GM18499 (cell line): ENCODE data around the gene B4GALNT3.
"Not testable (repeated sequence)": the region's sequence is repeated elsewhere in the genome, so short reads cannot be mapped to it uniquely, and the experiment has no call there.

ENCODE experiments used
- ATAC-seq: cut with Tn5 transposase; IDR thresholded peaks from one replicate; pipeline ENCODE4 v1.9.1; 2021; ENCODE audit warnings: moderate number of reproducible peaks; ENCODE audit not compliant: insufficient read depth, unreplicated experiment

Gene B4GALNT3

DNA sequence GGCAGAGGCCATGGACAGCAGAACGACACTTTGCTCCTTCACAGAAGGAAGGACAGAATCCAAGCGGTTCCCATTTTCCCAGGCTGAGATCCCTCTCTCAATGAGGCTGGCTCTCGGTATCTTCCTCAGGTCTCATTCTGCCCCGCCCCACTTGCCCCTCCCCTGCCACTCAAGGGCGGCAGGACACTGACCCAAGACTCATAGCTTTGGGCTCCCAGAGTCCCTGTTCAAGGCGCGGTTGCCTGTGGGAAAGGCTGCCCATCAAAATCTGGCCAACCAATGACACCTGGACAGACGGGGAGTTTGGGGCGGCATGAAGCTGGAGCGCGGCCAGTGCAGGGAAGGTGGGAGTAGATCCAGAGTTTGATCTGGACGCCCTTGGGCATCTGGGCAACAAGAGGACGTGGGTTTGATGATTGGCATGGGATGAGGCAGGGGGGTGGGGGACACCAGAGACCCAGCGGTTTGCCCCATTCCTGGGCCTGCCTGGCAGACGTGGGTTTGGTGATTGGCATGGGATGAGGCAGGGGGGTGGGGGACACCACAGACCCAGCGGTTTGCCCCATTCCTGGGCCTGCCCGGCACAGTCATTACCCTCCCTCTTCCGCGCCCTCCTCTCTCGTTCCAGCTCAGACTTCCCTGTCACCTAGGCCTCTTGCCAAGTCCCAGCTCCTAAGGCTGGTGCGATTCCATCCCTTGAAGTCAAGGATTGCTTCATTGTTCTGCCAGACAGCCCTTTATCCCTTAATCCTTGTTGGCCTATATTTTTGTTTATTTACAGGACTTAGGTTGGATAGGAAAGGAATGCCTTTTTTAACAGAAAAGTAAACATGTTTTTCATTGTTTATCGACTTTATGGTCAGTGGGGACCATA lies 111.4 kb downstream of the B4GALNT3 start:
- ATAC-seq: no peak

DNA sequence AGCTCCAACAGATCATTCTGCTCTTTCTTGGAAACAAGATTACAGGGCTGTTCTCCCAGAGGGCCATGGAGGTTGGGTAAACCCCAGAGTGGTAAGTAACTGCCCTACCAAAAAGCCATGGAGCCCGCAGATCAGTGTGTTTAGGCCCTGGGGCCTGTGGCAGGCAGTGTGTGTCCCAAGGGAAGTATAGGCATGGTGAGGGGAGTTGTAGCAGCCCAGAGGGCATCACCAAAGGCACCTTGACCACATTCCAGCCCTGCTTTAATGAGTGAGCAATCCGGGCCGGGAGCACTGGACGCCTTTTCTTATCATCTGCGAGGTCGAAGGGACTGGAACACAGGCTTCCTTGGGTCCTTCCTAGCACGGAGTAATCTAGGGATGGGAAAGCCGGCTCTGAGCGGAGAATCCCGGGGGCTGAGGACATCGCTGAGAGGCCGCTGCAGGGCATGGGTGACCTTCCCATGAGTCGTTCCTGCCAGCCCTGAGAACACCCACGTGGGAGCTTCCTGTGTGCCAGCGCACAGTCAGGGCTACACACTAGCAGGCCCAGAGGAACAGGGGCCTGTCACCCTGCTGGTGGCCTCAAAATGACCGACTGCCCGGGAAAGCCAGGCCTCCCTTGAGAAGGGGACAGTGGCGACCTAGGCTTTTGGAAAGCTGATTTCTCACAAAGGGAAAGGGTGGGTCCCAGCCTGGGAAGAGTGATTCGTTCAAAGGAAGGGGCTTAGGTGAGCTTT lies 112.2 kb downstream of the B4GALNT3 start:
- no peak for ATAC-seq

DNA sequence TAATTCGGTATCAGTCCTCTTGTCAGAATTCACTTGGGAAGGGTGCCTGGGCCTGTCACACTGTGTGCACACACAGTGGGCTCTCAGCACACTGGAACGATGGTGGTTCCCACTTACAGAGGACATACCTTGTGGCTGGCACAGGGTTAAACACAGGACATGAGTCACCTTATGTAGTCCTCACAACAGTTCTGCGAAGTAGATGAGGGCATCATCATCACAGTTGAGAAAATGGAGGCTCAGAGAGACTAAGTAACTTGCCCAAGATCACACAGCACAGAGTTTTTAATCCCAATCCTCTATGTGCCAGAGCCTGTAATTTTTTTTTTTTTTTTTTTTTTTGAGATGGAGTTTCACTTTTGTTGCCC lies 112.8 kb downstream of the B4GALNT3 start:
- ATAC-seq: no peak

DNA sequence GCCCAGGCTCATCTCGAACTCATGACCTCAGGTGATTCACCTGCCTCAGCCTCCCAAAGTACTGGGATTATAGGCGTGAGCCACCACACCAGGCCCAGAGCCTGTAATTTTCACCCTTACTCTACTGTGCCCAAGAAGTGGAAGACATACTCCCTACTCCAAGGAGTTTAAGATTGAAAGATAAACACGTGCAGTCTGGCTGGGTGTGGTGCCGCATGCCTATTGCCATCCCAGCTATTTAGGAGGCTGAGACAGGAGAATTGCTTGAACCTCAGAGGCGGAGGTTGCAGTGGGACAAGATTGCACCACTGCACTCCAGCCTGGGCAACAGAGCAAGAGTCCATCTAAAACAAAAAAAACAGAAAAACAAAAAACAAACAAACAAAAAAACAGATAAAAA lies 113.5 kb downstream of the B4GALNT3 start:
- no peak for ATAC-seq

DNA sequence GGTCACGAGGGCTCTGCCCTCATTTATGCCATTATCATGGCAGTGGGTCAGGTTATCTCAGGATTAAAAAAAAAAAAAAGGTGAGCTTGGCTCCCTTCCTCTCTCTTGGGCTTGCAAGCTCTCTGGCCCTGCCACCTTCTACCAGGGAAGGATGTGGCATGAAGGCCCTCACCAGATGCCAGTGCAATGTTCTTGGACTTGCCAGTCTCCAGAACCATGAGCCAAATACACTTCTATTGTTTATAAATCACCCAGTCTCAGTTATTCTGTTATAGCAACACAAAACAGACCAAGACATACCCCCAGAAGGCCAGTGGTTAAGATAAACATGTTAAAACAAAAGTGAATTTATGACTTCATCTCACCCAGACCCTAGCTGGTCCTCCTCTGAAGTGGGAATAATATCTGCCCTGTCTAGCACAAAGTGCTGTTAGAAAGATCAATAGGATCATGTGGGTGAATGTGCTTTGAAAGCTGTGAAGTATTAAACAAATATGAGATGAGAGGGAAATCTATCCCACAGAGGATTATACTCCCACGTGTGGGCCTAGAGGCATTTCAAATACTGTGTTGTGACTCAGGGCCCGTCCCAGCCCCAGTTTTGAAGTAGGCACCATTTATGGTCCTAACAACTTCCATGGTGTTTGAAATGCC lies 114.9 kb downstream of the B4GALNT3 start:
- no peak for ATAC-seq

DNA sequence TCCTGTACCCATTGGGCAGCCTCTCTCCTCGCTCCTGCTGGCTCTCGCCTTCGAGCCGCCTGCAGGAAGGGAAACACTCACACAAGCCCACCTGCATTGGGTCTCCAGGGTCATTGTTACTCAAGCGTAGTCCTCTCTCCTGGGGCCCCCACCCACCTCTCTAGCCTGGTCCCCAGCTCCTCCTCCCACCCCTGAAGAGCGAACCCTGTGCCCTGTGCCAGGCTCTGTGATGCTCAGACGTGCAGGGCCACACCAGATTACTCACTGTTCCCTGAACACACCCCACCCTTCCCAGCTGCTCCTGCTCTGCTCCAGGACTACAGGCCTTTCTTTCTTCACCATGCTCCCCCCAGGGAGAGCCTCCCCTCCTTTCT lies 115.4 kb downstream of the B4GALNT3 start:
- no peak for ATAC-seq

DNA sequence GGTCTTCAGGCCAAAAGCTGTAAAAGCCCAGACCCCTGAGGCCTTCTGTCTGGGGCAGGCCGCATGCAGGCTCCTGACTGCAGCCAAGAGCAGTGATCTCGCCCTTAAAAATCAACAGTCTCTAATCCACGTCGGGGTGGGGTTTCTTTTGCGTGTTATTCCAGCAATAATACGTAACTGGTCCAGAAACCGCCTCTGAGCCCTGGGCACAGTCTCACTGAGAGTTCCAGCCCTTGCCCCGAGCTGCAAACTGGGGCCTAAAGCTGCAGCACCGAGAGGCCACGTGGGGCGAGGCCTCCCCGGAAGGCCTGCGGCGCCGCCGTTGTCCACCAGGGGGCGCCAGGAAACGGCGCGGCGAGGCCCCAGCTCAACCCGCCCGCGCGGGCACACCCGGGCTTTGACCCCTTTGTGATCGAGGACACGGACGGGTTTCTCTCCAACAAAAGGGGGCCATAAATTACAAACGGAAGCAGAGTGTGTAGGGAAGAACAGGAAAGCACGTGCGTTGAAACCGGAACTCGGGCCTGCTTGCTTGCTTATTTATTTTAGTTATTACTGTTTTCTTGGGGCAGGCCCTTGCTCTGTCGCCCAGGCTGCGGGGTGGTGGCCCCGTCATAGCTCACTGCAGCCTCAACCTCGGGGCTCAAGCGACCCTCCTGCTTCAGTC lies 116.3 kb downstream of the B4GALNT3 start:
- no peak for ATAC-seq

DNA sequence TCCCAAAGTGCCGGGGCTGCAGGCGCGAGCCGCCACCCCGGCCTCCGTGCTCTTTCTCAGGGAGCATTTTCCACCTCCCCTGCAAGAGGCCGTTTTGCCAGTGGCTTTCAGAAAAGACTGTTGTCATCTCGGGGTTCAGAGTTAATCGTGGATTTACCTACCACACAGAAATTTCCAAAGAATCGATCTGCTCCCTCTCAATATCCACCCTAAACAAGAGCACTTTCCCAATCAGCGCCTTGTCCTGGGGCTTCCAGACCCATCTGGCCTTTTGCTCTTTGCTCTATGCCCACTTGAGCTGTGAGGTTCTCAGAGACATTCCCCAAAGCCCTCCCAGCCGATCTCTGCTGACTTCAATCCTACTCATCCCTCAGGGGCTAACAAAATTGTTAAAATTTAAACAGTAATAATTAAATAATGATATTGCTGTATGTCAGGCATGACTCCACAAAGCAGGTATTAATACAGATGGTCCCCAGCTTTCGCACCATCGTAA lies 116.9 kb downstream of the B4GALNT3 start:
- ATAC-seq: no peak

DNA sequence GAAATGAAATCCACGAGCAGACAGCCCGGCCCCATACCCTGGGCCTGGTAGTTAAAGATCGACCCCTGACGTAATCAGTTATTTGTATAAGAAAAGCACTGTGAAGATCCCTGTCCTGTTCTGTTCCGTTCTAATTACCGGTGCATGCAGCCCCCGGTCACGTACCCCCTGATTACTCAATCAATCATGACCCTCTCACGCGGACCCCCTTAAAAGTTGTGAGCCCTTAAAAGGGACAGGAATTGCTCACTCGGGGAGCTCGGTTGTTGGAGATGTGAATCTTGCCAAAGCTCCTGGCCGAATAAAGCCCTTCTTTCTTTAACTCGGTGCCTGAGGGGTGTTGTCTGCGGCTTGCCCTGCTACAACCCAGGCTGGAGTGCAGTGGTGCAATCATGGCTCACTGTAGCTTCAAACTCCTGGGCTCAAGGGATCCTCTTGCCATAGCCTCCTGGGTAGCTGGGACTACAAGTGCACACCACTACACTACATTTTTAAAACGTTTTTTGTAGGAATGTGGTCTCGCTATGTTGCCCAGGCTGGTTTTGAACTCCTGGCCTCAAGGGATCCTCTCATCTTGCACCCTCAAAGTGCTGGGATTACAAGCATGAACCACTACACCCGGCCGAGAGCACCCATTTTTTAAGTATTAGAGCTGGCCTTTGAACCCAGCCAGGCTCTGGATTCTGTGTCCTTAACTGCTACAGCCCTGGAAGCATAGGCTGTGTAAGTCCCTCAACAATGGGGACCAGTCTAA lies 118.4 kb downstream of the B4GALNT3 start:
- not testable (repeated sequence) for ATAC-seq

DNA sequence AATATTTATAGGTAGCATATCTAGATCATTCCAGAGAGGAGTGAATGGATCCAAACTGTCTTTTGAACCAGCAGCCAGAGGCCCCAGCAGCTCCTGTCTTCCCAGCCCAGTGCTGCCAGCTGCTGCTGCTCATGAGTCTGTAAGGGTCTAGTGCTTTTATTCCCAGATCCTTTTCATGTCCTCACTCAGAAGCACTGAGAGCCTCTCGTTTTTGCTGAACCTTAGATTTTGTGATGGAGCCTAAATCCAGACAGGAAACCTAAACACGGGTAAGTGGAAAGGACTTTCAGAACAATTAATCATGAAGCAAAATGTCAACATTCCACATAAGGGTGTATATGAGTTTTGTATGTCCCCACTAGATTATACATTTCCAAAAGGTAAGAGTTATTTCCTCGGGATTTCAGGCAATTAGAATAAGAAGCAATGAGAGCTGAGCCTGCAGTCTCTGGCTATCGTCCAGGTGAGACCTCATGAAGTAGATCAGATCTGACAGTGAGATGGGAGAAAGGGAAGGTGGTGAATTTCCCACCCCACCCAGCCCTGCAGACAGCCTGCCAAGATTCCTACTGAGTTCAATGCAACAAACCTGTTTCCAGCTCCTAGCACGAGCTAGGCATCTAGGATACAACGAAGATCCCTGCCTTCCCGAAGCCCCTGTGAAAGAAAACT lies 119.1 kb downstream of the B4GALNT3 start:
- ATAC-seq: no peak

DNA sequence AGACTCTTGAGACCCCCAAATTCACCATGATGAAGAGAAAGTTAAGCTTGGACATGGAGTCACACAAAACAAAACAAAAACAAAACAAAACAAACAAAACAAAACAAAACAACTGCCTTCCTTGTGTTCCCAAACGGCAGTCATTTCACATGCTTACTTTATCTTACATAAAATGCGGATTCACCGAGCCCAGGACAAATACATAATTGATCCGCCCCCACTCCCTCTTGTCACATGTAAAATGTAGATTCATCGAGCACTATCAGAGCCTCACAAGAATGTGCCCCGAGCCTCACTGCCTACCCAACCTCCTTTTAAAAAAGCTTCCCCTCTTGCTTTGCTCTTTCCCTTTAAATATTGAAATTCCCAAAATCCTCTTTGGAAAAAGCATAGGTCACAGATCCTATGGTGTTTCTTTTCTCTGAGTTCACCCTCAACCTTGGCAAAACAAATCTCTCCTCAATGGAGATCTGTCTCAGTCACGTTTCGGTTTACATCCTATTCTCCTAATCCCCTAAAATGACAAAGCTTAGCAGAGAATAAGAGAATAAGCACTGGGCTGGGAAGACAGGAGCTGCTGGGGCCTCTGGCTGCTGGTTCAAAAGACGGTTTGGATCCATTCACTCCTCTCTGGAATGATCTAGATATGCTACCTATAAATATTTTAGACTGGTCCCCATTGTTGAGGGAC lies 119.8 kb downstream of the B4GALNT3 start:
- ATAC-seq: no peak

DNA sequence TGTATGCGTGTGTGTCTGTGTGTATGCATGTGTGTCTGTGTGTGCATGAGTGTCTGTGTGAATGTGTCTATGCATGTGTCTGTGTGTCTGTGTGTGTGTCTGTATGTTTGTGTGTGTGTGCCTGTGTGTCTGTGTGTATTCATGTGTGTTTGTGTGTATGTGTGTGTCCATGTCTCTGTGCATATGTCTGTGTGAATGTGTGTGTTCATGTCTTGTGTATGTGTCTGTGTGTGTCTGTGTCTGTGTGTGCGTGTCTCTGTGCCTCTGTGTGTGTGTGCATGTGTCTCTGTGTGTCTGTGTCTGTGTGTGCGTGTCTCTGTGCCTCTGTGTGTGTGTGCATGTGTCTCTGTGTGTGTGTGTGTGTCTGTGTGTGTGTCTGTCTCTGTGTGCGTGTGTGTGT lies 121.1 kb downstream of the B4GALNT3 start:
- ATAC-seq: no peak

DNA sequence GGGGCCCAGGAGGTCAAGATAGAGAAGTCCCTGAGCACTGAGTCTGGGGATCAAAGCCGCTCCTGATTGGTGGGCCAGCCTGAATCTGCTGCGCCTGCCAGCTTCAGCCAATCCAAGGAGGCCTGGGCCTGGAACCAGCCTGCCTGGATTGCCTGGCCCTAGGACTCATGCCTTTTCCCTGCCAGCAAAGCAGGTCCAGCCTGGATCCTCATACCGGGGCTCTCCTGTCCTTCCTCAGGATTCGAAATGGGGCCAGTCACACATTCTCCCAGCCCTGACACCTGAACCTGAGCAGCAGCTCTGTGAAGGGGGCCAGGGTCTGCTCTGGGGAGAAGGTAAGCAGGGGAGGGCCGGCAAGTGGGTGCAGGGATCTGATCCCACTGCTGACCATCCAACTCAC lies 121.6 kb downstream of the B4GALNT3 start:
- ATAC-seq: no peak

DNA sequence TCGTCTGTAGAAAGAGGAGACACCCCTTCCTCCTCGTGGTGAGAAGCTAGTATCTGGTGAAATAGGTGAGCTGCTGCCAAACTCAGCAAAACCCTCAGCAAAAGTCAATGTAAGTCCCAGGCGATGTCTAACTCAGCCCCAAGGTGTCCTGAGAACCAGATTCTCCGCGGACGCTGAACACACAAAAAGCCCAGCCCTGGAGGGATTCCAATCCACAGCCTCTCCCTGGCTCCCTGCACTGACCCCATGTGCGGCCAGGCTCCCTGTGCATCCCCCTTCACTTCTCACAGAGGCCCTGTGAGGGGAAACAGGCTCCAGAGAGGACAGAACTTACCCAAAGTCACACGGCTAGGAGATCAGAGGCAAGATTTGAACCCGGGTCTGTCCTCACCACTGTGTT lies 122.0 kb downstream of the B4GALNT3 start:
- ATAC-seq: no peak

DNA sequence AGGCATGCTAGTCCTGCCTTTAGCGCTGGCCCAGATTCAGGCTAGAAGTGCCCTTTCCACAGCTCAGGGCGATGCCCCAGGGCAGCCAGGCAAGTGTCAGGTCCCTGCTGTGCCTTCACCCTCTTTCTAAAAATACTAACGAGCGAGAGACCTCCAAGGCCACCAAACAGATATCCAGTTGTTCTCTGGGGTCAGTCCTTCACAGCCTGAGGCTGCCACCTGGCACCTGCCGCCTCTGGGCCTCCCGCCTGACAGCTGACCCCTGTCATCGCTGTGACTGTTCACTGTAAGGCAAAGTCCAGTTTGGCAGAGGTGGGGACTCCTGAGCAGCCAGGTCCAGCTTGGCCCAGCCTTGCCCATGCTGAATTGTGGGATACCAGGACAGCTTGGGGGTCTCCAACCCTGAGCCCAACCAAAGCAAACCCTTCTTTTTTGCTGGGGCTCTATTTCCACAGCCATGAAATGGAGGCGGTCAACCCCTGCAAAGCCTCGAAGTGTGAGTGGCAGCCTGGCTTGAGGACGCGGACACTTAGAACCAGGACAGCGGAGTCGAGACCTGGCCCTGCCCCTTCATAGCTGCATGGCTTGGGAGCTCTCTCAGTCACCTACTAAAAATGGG lies 123.6 kb downstream of the B4GALNT3 start:
- no peak for ATAC-seq

DNA sequence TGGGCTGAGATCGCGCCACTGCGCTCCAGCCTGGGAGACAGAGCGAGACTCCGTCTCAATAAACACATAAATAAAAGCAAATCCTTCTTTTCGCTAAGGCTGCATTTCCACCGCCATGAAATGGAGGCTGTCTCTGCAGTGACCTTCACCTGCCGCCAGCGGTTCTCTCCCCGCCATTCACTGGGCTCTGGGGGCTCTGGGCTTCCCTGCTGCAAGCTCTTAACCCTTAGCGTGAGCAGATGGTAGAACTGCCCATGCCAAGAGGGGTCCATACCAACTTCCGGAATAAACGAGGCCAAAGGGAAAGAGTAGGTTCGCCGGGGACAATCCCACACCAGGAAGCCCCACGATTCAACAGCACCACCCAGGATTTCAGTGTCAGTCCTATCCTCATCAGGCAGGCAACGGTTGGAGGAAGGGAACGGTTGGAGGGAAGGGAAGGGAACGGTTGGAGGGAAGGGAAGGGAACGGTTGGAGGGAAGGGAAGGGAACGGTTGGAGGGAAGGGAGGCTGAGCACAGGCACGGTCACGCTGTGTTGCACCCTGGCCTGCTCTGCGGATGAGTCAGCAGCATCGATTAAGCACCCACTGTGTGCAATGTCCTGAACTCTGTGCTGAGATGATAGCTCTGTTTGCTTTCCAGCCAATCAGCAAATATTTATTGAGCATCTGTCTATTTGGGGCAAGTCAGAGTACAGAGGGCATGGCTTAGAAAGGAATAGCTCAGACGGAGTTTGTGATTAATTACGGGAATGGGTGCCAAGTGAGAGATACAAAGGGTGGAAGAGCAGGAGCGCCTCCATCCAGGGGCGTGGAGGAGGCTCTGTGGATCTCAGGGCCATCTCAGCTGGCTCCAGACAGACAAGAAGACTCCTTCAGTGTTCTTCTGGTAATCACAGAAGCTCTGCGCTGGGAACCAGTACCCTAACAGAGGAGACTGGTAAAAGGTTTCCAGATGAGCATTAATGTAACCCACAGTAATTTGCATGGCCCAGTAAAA lies 125.6 kb downstream of the B4GALNT3 start:
- ATAC-seq: no peak
